Ectodermal cell (in vitro differentiated cells): ENCODE measurements around the gene LIPJ.

ENCODE experiments used
- H3K27ac ChIP-seq: 2 replicates; pipeline ENCODE4 v1.7.0; 2013; ENCODE audit warnings: mild to moderate bottlenecking, low read depth, low read length; ENCODE audit not compliant: insufficient read depth, poor library complexity, severe bottlenecking
- H3K27me3 ChIP-seq: 2 replicates; pipeline ENCODE4 v1.7.0; 2013; ENCODE audit warnings: mild to moderate bottlenecking, low read length; ENCODE audit not compliant: insufficient read depth, control insufficient read depth, poor library complexity, severe bottlenecking
- H3K36me3 ChIP-seq: one replicate; pipeline ENCODE4 v1.7.0; 2013; ENCODE audit warnings: low read length; ENCODE audit not compliant: control insufficient read depth, insufficient read depth
- H3K4me1 ChIP-seq: one replicate; pipeline ENCODE4 v1.7.0; 2013; ENCODE audit warnings: low read length; ENCODE audit not compliant: control insufficient read depth, insufficient read depth
- H3K4me3 ChIP-seq: 2 replicates; pipeline ENCODE4 v1.7.0; 2013; ENCODE audit warnings: low read depth, low read length, control low read depth; ENCODE audit not compliant: insufficient read depth
- H3K9me3 ChIP-seq: 2 replicates; pipeline ENCODE4 v1.7.0; 2013; ENCODE audit warnings: mild to moderate bottlenecking, low read length, moderate library complexity; ENCODE audit not compliant: control insufficient read depth
- WGBS, 2 experiments: methylation state at CpG; one replicate each; pipeline ENCODE4 v1.1.7; 2013; ENCODE audit warnings: missing lambda C conversion rate in 2 of 2; 5-methylcytosine and 5-hydroxymethylcytosine counted together

The LIPJ gene

DNA sequence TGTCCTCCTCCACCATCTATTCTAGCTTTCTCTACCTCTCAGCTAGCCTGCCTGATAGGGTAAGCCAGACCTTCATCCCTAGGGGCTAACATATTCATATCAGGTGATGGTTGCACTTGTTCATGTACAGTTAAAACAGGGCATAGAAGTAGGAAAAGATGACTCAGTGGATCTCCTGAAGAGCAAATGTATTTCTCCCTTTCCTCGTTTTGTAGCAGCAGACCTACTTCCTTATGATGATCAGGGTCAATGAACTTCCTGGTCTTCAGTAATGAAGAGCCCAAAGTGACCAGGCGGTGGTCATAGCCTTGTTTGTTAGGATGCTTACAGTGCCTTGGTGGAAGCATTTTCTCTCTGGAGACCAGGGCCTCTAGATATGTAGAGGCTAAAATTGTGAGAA is 6.3 kb downstream of the LIPJ start:
- H3K27ac ChIP-seq, result no peak overlapping the region
- no peaks in the 10 kb centered on the region for H3K27me3 ChIP-seq
- no peak overlapping the region for H3K4me3 ChIP-seq
- H3K4me1 ChIP-seq, result no peaks in the 10 kb centered on the region
- WGBS, 2 experiments, result 90 to 91% methylated on average over 2 of the region's 2 CpGs
- H3K36me3 ChIP-seq, result no peaks in the 10 kb centered on the region
- H3K9me3 ChIP-seq, result no peaks in the 10 kb centered on the region

DNA sequence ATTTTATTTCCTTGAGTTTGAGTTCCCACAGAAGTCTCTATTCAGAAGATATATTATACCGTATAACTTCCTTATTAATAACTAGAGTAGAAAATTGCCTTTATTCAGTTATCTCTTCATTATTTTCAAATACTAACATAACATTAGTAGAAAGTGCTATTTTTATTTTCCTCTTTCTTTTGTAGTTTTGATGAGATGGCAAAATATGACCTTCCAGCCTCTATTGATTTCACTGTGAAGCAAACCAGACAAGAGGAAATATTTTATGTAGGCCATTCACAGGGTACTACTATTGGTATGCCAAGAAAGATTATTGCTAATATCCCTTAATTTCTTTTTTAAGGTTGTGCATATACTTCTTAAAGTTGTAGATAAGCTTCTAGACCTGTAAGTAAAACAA is 7.9 kb downstream of the LIPJ start:
- no peaks in the 10 kb centered on the region for H3K9me3 ChIP-seq
- H3K27ac ChIP-seq, result no peak overlapping the region
- no CpG with 5 or more reads among the region's 1 CpG for WGBS, 2 experiments

DNA sequence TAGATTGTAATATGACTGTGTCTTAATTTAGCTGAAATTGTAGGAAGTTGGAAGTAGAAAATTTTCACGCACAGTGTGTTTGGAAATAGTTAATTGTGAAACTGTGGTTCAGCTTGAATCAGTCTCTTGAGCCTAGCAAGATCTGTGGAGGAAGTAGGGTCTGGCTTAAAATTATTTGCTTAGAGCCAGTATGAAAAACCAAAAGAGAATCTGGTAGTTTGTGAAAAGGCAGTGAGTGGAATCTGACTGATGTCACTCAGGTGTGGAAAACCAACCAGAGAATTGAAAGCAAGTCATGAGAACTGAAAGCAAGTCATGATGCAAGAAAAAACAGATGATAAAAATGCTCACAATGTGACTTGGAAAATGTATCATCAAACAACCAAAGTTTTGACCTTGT is 11.5 kb downstream of the LIPJ start:
- Histone ChIP-seq H3K36me3 (no peaks in the 10 kb centered on the region), H3K27ac (no peak overlapping the region), H3K9me3 (no peaks in the 10 kb centered on the region), H3K4me1 (no peaks in the 10 kb centered on the region), H3K27me3 (no peaks in the 10 kb centered on the region), H3K4me3 (no peak overlapping the region)
- 89 to 92% methylated on average over 1 of the region's 1 CpG for WGBS, 2 experiments

More for the DNA sequence above, 7.9 kb downstream of the LIPJ start:
- no peaks in the 10 kb centered on the region for H3K4me1 ChIP-seq
- H3K27me3 ChIP-seq, result no peaks in the 10 kb centered on the region
- no peak overlapping the region for H3K4me3 ChIP-seq
- H3K36me3 ChIP-seq, result no peaks in the 10 kb centered on the region

DNA sequence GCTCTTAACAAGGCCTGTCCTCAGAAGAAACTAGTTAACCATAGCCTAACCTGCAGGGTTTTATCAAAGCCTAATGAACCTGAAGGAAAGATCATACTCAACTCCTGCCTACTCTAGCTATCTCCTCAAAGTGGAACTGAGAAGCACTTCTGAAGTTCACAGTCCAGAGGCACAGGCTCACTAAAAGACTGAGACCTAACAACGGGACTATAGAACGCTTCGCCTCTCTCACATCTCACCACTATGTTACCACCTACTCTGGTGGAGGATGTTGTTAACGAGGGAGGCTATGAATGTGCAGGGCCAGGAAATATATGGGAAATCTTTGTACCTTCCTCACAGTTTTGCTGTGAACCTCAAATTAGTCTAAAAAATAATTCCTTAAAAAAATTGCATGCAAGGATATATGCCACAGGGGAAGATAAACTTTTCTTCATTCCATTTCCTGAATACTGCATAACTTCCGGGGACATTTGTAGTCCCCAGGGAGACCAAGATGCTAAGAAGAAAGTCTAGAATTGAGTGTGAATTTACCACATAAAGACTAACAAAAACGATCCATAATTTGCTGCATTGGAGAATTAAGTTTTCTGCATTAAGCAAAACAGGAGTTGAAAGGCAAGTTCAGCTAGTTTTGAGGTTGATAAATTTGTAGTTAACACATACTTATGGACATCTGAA is 21.6 kb downstream of the LIPJ start:
- WGBS, 2 experiments, result 92 to 94% methylated on average over 2 to 5 of the region's 6 CpGs
- Histone ChIP-seq H3K27me3 (no peaks in the 10 kb centered on the region), H3K9me3 (no peaks in the 10 kb centered on the region), H3K36me3 (no peaks in the 10 kb centered on the region), H3K27ac (no peak overlapping the region), H3K4me1 (no peaks in the 10 kb centered on the region), H3K4me3 (no peak overlapping the region)

DNA sequence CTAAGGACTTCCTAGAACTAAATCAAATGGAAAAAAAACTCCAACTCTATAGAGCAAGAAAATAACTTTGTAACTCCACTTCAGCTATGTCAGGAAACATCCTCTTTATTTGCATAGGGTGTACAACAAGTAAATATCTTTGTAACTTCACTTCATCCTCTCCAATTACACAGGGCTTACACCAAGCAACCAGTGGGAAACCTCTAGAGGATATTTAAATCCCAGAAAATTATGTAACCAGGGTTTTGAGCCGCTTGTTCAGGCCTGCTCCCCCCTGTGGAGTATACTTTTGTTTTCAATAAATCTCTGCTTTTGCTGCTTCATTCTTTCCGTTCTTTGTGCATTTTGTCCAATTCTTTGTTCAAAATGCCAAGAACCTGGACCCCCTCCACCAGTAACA is 22.2 kb downstream of the LIPJ start:
- H3K27me3 ChIP-seq, result no peaks in the 10 kb centered on the region
- 83 to 91% methylated on average over 1 to 2 of the region's 2 CpGs for WGBS, 2 experiments
- H3K36me3 ChIP-seq, result no peaks in the 10 kb centered on the region
- H3K4me1 ChIP-seq, result no peaks in the 10 kb centered on the region
- H3K9me3 ChIP-seq, result no peaks in the 10 kb centered on the region
- no peak overlapping the region for H3K4me3 ChIP-seq
- no peak overlapping the region for H3K27ac ChIP-seq

DNA sequence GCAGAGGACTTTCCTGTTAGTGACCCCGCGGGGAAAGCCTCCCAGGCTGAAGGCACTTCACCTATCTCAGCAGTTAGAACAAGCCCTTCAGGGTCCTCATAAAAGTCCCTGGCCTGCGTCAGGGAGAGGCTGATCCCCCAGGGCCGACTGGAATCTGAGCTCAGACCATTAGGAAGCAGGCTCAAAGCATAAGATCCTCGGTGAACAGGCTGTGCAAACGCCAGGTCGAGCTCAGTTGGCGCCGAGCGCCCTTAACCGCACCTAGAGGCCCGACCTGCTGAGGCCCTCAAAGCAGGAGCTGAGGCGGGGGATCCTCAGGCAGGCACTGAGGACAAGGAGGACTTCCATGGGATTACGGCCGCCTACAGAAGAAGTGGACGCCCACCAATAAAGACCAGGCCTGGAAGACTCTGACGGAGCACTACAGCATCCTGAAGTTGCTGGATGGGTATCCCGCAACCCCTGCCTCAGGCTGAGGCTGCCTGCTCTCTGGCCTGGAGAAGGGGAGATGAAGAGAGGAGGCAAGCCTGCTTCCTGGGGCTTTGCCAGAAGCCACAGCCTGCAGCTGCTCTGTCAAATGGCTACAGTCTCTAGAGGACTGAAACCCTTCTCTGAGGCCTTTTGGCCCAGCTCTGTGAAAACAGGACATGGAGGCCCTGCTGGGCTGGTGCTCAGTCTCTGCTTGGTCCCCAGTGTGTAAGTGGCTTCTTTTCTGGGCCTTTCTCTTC is 29.9 kb downstream of the LIPJ start:
- Histone ChIP-seq H3K9me3 (no peaks in the 10 kb centered on the region), H3K27me3 (no peaks in the 10 kb centered on the region)
- 95 to 96% methylated on average over 18 of the region's 18 CpGs for WGBS, 2 experiments

DNA sequence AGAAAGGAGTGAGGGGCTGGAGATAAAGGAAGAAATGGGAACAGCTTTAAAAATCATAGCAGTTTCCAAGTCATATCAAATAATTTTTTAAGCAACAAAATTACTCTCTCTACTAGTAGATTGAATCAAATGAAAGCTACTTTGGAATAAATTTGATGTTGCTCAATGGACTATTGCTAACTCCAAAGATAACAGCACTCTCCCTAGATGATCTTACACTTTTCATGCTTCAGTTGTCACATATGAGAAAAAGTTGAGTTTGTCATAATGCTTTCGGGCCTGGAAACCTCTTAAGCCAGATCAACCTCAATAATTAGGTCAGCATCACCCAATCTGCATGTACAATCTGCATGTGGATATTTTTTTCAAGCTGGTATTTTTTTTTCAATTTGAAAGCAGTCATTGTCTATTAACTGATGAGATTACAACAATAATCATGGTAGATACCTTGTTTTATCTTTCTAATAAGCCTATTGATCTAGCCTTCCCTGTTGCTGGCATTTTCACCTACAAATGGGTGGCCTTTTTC is 31.3 kb downstream of the LIPJ start:
- H3K4me3 ChIP-seq, result no peak overlapping the region
- WGBS, 2 experiments, result 89 to 90% methylated on average over 1 of the region's 1 CpG
- H3K27ac ChIP-seq, result no peak overlapping the region
- H3K36me3 ChIP-seq, result no peaks in the 10 kb centered on the region
- no peaks in the 10 kb centered on the region for H3K27me3 ChIP-seq
- no peaks in the 10 kb centered on the region for H3K9me3 ChIP-seq
- H3K4me1 ChIP-seq, result no peaks in the 10 kb centered on the region

More for the DNA sequence above, 29.9 kb downstream of the LIPJ start:
- no peak overlapping the region for H3K4me3 ChIP-seq
- H3K36me3 ChIP-seq, result no peaks in the 10 kb centered on the region
- no peak overlapping the region for H3K27ac ChIP-seq
- H3K4me1 ChIP-seq, result no peaks in the 10 kb centered on the region

DNA sequence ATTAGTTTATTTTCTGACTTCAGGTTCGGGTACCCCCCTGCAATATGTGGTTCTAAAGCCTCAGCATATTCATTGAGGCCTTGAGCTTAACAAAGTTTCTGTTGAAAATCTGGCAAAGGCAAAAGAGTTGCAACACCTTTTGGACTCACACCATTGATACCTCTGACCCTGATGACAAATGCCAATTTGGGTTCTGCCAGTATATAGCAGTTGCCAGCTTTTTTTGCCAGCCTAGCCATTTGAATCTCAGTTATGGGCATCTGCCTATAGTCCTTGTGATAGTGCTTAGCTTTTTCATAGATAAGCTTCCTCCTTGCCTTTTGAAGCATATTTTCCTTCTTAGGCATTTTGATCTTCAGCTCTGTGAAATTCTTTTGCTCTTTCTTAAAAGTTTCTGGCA is 31.9 kb downstream of the LIPJ start:
- no peaks in the 10 kb centered on the region for H3K36me3 ChIP-seq
- WGBS, 2 experiments, result 93 to 100% methylated on average over 1 of the region's 1 CpG
- no peaks in the 10 kb centered on the region for H3K9me3 ChIP-seq
- no peaks in the 10 kb centered on the region for H3K4me1 ChIP-seq
- no peaks in the 10 kb centered on the region for H3K27me3 ChIP-seq
- H3K4me3 ChIP-seq, result no peak overlapping the region
- no peak overlapping the region for H3K27ac ChIP-seq

DNA sequence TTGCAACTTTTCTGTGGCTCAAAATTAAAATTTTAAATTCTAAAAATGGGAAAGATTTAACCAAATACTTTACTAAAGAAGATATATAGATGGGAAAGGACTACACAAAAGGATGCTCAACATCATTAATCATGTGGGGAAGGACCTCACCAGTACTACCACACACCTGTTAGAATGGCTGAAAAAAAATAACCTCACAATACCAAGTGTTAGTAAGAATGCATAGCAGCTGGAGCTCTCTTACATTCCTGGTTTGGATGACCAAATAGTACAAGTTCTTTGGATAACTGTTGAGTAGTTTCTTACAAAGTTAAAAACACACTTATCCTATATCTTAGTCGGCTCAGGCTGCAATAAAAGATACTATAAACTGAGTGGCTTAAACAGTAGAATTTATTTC is 33.9 kb downstream of the LIPJ start:
- Histone ChIP-seq H3K27ac (no peak overlapping the region), H3K27me3 (no peaks in the 10 kb centered on the region), H3K4me1 (no peaks in the 10 kb centered on the region), H3K36me3 (no peaks in the 10 kb centered on the region), H3K4me3 (no peak overlapping the region), H3K9me3 (no peaks in the 10 kb centered on the region)
- 89% methylated on average over 1 of the region's 1 CpG; no CpG with 5 or more reads in 1 of the 2 experiments for WGBS, 2 experiments

DNA sequence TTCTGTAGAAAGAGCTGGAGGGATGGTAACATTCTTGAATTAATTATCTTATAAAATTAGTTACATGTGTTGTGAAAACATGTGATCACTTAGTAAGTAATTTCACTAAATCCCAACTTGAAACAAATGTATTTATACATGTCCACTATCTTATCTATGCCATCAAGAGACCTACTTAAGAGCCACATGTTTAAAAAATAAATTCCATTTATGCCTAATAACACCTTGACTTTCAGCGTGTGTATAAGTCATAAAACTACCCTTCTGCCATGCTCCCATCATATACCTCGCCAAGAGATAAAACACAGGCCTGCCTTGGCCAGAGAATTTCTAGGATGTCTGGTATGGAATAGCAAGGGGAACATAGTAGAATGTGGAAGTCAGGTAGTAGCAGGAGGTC is 37.3 kb downstream of the LIPJ start:
- H3K4me1 ChIP-seq, result no peaks in the 10 kb centered on the region
- no peak overlapping the region for H3K4me3 ChIP-seq
- H3K9me3 ChIP-seq, result no peaks in the 10 kb centered on the region
- WGBS, 2 experiments, result 83 to 94% methylated on average over 2 of the region's 2 CpGs
- H3K36me3 ChIP-seq, result no peaks in the 10 kb centered on the region
- H3K27ac ChIP-seq, result no peak overlapping the region
- H3K27me3 ChIP-seq, result no peaks in the 10 kb centered on the region
